ENCODE results near the gene PAX7. TPM values are rescaled to one million over a fixed set of nuclear protein-coding genes. Genes with fewer than 3 reads are reported as not detected.

The PAX7 gene
- total and polyA plus RNA-seq, 7 donors, result not detected

GRCh38 chr1:18602533-18603211, 28.0 kb upstream of the PAX7 start:
- intact Hi-C loops (cut with DNase I), result no loop called here
- H3K27me3 ChIP-seq, result peaks cover 0 to 36% (median 7%) of the 10 kb centered on the region in 3 donors
- no peaks in the 10 kb centered on the region for H3K36me3 ChIP-seq
- H3K4me3 ChIP-seq, result no peak overlapping the region
- no peak overlapping the region for H3K27ac ChIP-seq
- H3K9me3 ChIP-seq, result no peaks in the 10 kb centered on the region
- TF ChIP-seq EP300 (IDR thresholded peaks at IDR 0.05) (no peak), POLR2AphosphoS5 (IDR thresholded peaks at IDR 0.05) (no peak)
- no peak for DNase-seq
- peaks cover 0 to 11% (median 9%) of the 10 kb centered on the region in 4 donors for H3K4me1 ChIP-seq
- 46 to 63% methylated on average over 5 of the region's 5 CpGs for WGBS, 2 donors

- H3K27ac ChIP-seq, result no peak overlapping the region
- H3K4me1 ChIP-seq, result peaks cover 0 to 11% (median 9%) of the 10 kb centered on the region in 4 donors
- H3K9me3 ChIP-seq, result no peaks in the 10 kb centered on the region
- no peak for TF ChIP-seq POLR2A (IDR thresholded peaks at IDR 0.05)
- TF ChIP-seq POLR2AphosphoS5 (IDR thresholded peaks at IDR 0.05), result no peak
- TF ChIP-seq CTCF (IDR thresholded peaks at IDR 0.05), result no peak
- TF ChIP-seq EP300 (IDR thresholded peaks at IDR 0.05), result no peak
- H3K27me3 ChIP-seq, result peaks cover 0 to 41% (median 7%) of the 10 kb centered on the region in 3 donors
- WGBS, 2 donors, result 49 to 59% methylated on average over 13 of the region's 13 CpGs
- intact Hi-C loops (cut with DNase I), result no loop called here
- H3K36me3 ChIP-seq, result no peaks in the 10 kb centered on the region
- no peak overlapping the region for H3K4me3 ChIP-seq
- DNase-seq, result no peak
These were observed 27.3 kb upstream of the PAX7 start for GRCh38 chr1:18603212-18603852.

GRCh38 chr1:18606443-18607288, 24.0 kb upstream of the PAX7 start:
- Histone ChIP-seq H3K36me3 (no peaks in the 10 kb centered on the region), H3K27ac (no peak overlapping the region), H3K9me3 (no peaks in the 10 kb centered on the region), H3K4me3 (no peak overlapping the region), H3K27me3 (peaks cover 0 to 69% (median 12%) of the 10 kb centered on the region in 3 donors), H3K4me1 (no peaks in the 10 kb centered on the region)
- no peak for TF ChIP-seq CTCF (IDR thresholded peaks at IDR 0.05)
- no peak for TF ChIP-seq POLR2AphosphoS5 (IDR thresholded peaks at IDR 0.05)
- TF ChIP-seq POLR2A (IDR thresholded peaks at IDR 0.05), result no peak
- TF ChIP-seq EP300 (IDR thresholded peaks at IDR 0.05), result no peak
- WGBS, 2 donors, result 62 to 65% methylated on average over 19 of the region's 19 CpGs
- no peak for DNase-seq
- intact Hi-C loops (cut with DNase I), result no loop called here

GRCh38 chr1:18607289-18607760, 23.3 kb upstream of the PAX7 start:
- H3K4me1 ChIP-seq, result no peaks in the 10 kb centered on the region
- no peaks in the 10 kb centered on the region for H3K9me3 ChIP-seq
- no peak overlapping the region for H3K27ac ChIP-seq
- DNase-seq, result no peak
- H3K36me3 ChIP-seq, result no peaks in the 10 kb centered on the region
- H3K4me3 ChIP-seq, result no peak overlapping the region
- H3K27me3 ChIP-seq, result peaks cover 0 to 68% (median 12%) of the 10 kb centered on the region in 3 donors
- TF ChIP-seq EP300 (IDR thresholded peaks at IDR 0.05), result no peak
- no peak for TF ChIP-seq POLR2A (IDR thresholded peaks at IDR 0.05)
- no peak for TF ChIP-seq CTCF (IDR thresholded peaks at IDR 0.05)
- no peak for TF ChIP-seq POLR2AphosphoS5 (IDR thresholded peaks at IDR 0.05)
- intact Hi-C loops (cut with DNase I), result no loop called here
- WGBS, 2 donors, result 73% methylated on average over 7 of the region's 7 CpGs

GRCh38 chr1:18608534-18608933, 22.1 kb upstream of the PAX7 start:
- no peaks in the 10 kb centered on the region for H3K9me3 ChIP-seq
- TF ChIP-seq POLR2A (IDR thresholded peaks at IDR 0.05) (no peak), EP300 (IDR thresholded peaks at IDR 0.05) (no peak), POLR2AphosphoS5 (IDR thresholded peaks at IDR 0.05) (no peak), CTCF (IDR thresholded peaks at IDR 0.05) (no peak)
- H3K4me3 ChIP-seq, result no peak overlapping the region
- H3K27ac ChIP-seq, result no peak overlapping the region
- H3K27me3 ChIP-seq, result peaks cover 0 to 76% (median 12%) of the 10 kb centered on the region in 3 donors
- intact Hi-C loops (cut with DNase I), result no loop called here
- H3K36me3 ChIP-seq, result no peaks in the 10 kb centered on the region
- no peak for DNase-seq
- WGBS, 2 donors, result 95 to 100% methylated on average over 1 of the region's 1 CpG
- no peaks in the 10 kb centered on the region for H3K4me1 ChIP-seq

Data from sigmoid colon (tissue), 7 donors.